NCI-H526 treated with DMSO at 0.1 percent for 48 hours (cell line): ENCODE measurements around the gene WNK1.
A peak's percentile ranks its signal among the peaks of the same experiment; 100 is the strongest.
"Not testable (repeated sequence)": the region's sequence is repeated elsewhere in the genome, so short reads cannot be mapped to it uniquely, and the experiment has no call there.

ENCODE experiments used
- DNase-seq: peaks from one replicate; lab custom pipeline; 2025; lab: John Stamatoyannopoulos, UW

The WNK1 gene

GRCh38 chr12:749751-750270 lies 2.6 kb upstream of the WNK1 start:
- DNase-seq = peak; percentile 58

- no peak for DNase-seq
Observed at GRCh38 chr12:750366-751191, 1.8 kb upstream of the WNK1 start.

GRCh38 chr12:751192-751998 lies 984 bp upstream of the WNK1 start:
- DNase-seq = peak; percentile 95

GRCh38 chr12:752695-753610 lies 574 bp downstream of the WNK1 start:
- no peak for DNase-seq

- peak; percentile 21 for DNase-seq
Observed at GRCh38 chr12:753611-754472, 1.5 kb downstream of the WNK1 start.

- DNase-seq = no peak
Observed at GRCh38 chr12:754473-754820, 2.1 kb downstream of the WNK1 start.

GRCh38 chr12:754851-755562 lies 2.6 kb downstream of the WNK1 start:
- peak; percentile 47 for DNase-seq

GRCh38 chr12:759628-760027 lies 7.2 kb downstream of the WNK1 start:
- DNase-seq = no peak

- no peak for DNase-seq
Observed at GRCh38 chr12:761256-761655, 8.9 kb downstream of the WNK1 start.

- DNase-seq = no peak
Observed at GRCh38 chr12:765840-766239, 13.5 kb downstream of the WNK1 start.

- DNase-seq = no peak
Observed at GRCh38 chr12:768434-768833, 16.1 kb downstream of the WNK1 start.

- no peak for DNase-seq
Observed at GRCh38 chr12:770479-770878, 18.1 kb downstream of the WNK1 start.

GRCh38 chr12:772056-772697 lies 19.8 kb downstream of the WNK1 start:
- no peak for DNase-seq

- DNase-seq = no peak
Observed at GRCh38 chr12:774051-774614, 21.8 kb downstream of the WNK1 start.

GRCh38 chr12:775973-776771 lies 23.8 kb downstream of the WNK1 start:
- not testable (repeated sequence) for DNase-seq

GRCh38 chr12:776772-777373 lies 24.5 kb downstream of the WNK1 start:
- not testable (repeated sequence) for DNase-seq

GRCh38 chr12:777550-778047 lies 25.2 kb downstream of the WNK1 start:
- DNase-seq = no peak

- no peak for DNase-seq
Observed at GRCh38 chr12:778615-779014, 26.2 kb downstream of the WNK1 start.
